HepG2 (cell line): ENCODE data around the gene PIBF1. TPM values are rescaled to one million over a fixed set of nuclear protein-coding genes. Genes with fewer than 3 reads are reported as not detected.

Experiments
- ATAC-seq: fragments of 200-7000 bp; cut with Tn5 transposase; 3 replicates; pipeline ENCODE4 v1.9.1; 2020; ENCODE audit warnings: mild to moderate bottlenecking, moderate library complexity
- BruUV-seq: library from RNA; stranded (reverse); fragments of 400-500 nt; replicated peaks from 2 replicates; lab custom pipeline; 2021; lab: Mats Ljungman, UMichigan
- CTCF ChIA-PET: fragments of 300-600 bp; formaldehyde crosslinking; extraction: SDS; loops from one replicate; lab custom pipeline; 2021; ENCODE audit warnings: low total read pairs, inconsistent platforms, low intra/inter-chr PET ratio; lab: Yijun Ruan, JAX
- POLR2A ChIA-PET: fragments of 350-600 bp; sonication (Branson Sonifier 250); formaldehyde crosslinking; loops from one replicate; lab custom pipeline; 2020; ENCODE audit warnings: antibody characterized with exemption, inconsistent platforms; lab: Yijun Ruan, JAX
- DNase-seq: peaks from one replicate; pipeline ENCODE4 v3.0.0-alpha.2; 2015; ENCODE audit warnings: low spot score
- FAIRE-seq: peaks from 3 replicates; lab custom pipeline; 2011; peaks lifted over from hg19 to GRCh38; lab: Jason Lieb, UNC
- H2AFZ ChIP-seq: one replicate; pipeline ENCODE4 v1.6.1; 2011; ENCODE audit warnings: low read length, inconsistent platforms
- H3K27ac ChIP-seq: fragments of 300-600 bp; 3 replicates; pipeline ENCODE4 v1.8.0; 2011; ENCODE audit warnings: mixed run types, mild to moderate bottlenecking, mixed read lengths, low read length, inconsistent platforms; ENCODE audit not compliant: insufficient read depth; ENCODE audit errors: extremely low read length
- H3K27me3 ChIP-seq, 2 experiments: fragments of 200-600 bp in 1 of 2; 2 replicates in 1 of 2; 3 replicates in 1 of 2; pipeline versions ENCODE4 v1.6.0 to v1.8.0; 2011; ENCODE audit warnings: low read length in 2 of 2, mild to moderate bottlenecking in 2 of 2, moderate library complexity in 2 of 2, inconsistent platforms in 1 of 2; ENCODE audit not compliant: insufficient read depth in 2 of 2, control insufficient read depth in 1 of 2
- H3K36me3 ChIP-seq, 2 experiments: fragments of 200-600 bp in 1 of 2; replicated peaks in 1 of 2; 2 replicates in 1 of 2; 3 replicates in 1 of 2; pipeline versions ENCODE4 v1.5.1 to v1.8.0; 2011; ENCODE audit warnings: low read length in 2 of 2, inconsistent platforms in 1 of 2; ENCODE audit not compliant: insufficient read depth in 2 of 2, control insufficient read depth in 1 of 2
- H3K4me1 ChIP-seq: 2 replicates; pipeline ENCODE4 v1.5.1; 2012; ENCODE audit warnings: low read length, inconsistent platforms; ENCODE audit not compliant: insufficient read depth
- H3K4me2 ChIP-seq: 2 replicates; pipeline ENCODE4 v1.6.0; 2011; ENCODE audit warnings: low read depth, low read length, inconsistent platforms
- H3K4me3 ChIP-seq, 3 experiments: fragments of 200-600 bp in 1 of 3; sonication (generic), shearing (Covaris generic) in 1 of 3; replicated peaks in 1 of 3; 2 replicates each; pipeline ENCODE4 v1.5.1; 2011 to 2016; ENCODE audit warnings: low read length in 3 of 3, inconsistent platforms in 2 of 3, low read depth in 2 of 3, mild to moderate bottlenecking in 2 of 3, control low read depth in 1 of 3, mixed read lengths in 1 of 3; ENCODE audit not compliant: insufficient read depth in 1 of 3
- H3K79me2 ChIP-seq: one replicate; pipeline ENCODE4 v1.6.1; 2011; ENCODE audit warnings: low read length, inconsistent platforms; ENCODE audit not compliant: insufficient read depth
- H3K9ac ChIP-seq: 2 replicates; pipeline ENCODE4 v1.6.0; 2011; ENCODE audit warnings: mild to moderate bottlenecking, low read depth, low read length, inconsistent platforms; ENCODE audit not compliant: insufficient read depth
- H3K9me3 ChIP-seq: 2 replicates; pipeline ENCODE4 v1.5.1; 2012; ENCODE audit warnings: mild to moderate bottlenecking, low read length
- H4K20me1 ChIP-seq: 2 replicates; pipeline ENCODE4 v1.6.0; 2011; ENCODE audit warnings: inconsistent platforms, mild to moderate bottlenecking, low read length, moderate library complexity; ENCODE audit not compliant: insufficient read depth
- BRD4 ChIP-seq: sonication (generic); formaldehyde crosslinking; IDR thresholded peaks from 2 replicates; pipeline ENCODE4 v1.4.0; 2020; ENCODE audit warnings: missing genetic modification reagents
- GTF3A ChIP-seq: sonication (generic); formaldehyde crosslinking; conservative IDR thresholded peaks from 2 replicates; pipeline ENCODE4 v1.4.0; 2020; ENCODE audit warnings: mild to moderate bottlenecking, missing genetic modification reagents
- LCORL ChIP-seq, 2 experiments: fragments of 450-650 bp in 1 of 2; sonication (generic) in 1 of 2; formaldehyde crosslinking in 1 of 2; IDR thresholded peaks; 2 replicates each; pipeline versions ENCODE4 v1.5.0 to v1.6.1; 2017 to 2020; ENCODE audit warnings: antibody characterized with exemption in 1 of 2, missing genetic modification reagents in 1 of 2
- PHB2 ChIP-seq: fragments of 450-650 bp; IDR thresholded peaks from 2 replicates; pipeline ENCODE4 v1.6.1; 2018; ENCODE audit not compliant: partially characterized antibody
- SIN3B ChIP-seq: fragments of 150-350 bp; IDR thresholded peaks from 2 replicates; pipeline ENCODE4 v1.6.1; 2014; ENCODE audit warnings: low read length
- SKI ChIP-seq: fragments of 450-650 bp; IDR thresholded peaks from one replicate; pipeline ENCODE4 v1.6.1; 2018; ENCODE audit warnings: mild to moderate bottlenecking; ENCODE audit not compliant: partially characterized antibody
- SOX5 ChIP-seq: IDR thresholded peaks from 2 replicates; pipeline ENCODE4 v1.6.1; 2016; ENCODE audit warnings: borderline replicate concordance
- SRY ChIP-seq: sonication (generic); formaldehyde crosslinking; IDR thresholded peaks from 2 replicates; pipeline ENCODE4 v1.8.0; 2022; ENCODE audit warnings: mild to moderate bottlenecking, missing genetic modification reagents
- TOE1 ChIP-seq: sonication (generic); formaldehyde crosslinking; IDR thresholded peaks from 2 replicates; pipeline ENCODE4 v1.4.0; 2020; ENCODE audit warnings: mild to moderate bottlenecking, missing genetic modification reagents
- TOPORS ChIP-seq: sonication (generic); formaldehyde crosslinking; IDR thresholded peaks from 2 replicates; pipeline ENCODE4 v1.8.0; 2023; ENCODE audit warnings: mild to moderate bottlenecking, missing genetic modification reagents
- ZNF274 ChIP-seq: sonication (generic); formaldehyde crosslinking; IDR thresholded peaks from 2 replicates; pipeline ENCODE4 v1.5.1; 2020; ENCODE audit warnings: mild to moderate bottlenecking, missing genetic modification reagents
- ZNF567 ChIP-seq: sonication (generic); formaldehyde crosslinking; IDR thresholded peaks from 2 replicates; pipeline ENCODE4 v1.8.1; 2023; ENCODE audit warnings: mild to moderate bottlenecking, missing genetic modification reagents, borderline replicate concordance
- ZNF7 ChIP-seq: IDR thresholded peaks from 2 replicates; pipeline ENCODE4 v1.6.1; 2016; ENCODE audit warnings: missing biosample characterization, missing genetic modification reagents
- ZNF850 ChIP-seq: sonication (generic); formaldehyde crosslinking; conservative IDR thresholded peaks from 2 replicates; pipeline ENCODE4 v1.9.0; 2021; ENCODE audit warnings: mild to moderate bottlenecking, missing genetic modification reagents
- WGBS: methylation state at CpG from one replicate; pipeline ENCODE4 v1.1.6; 2017; ENCODE audit warnings: low lambda C conversion rate; 5-methylcytosine and 5-hydroxymethylcytosine counted together
- in situ Hi-C: cut with HindIII; loops from 2 replicates; pipeline ENCODE4 v1.10.0; 2017; ENCODE audit warnings: low pct_unique_long_range_greater_than_20kb; ENCODE audit not compliant: extremely low pct_ligation_motif_present
- intact Hi-C: fragments of 100-400 bp; cut with micrococcal nuclease; formaldehyde crosslinking; loops from one replicate; pipeline ENCODE4 v1.10.0; 2022; ENCODE audit not compliant: unreplicated experiment
- polyA plus RNA-seq, 8 experiments: library from polyadenylated mRNA; depleted of rRNA in 3 of 8; stranded (reverse) in 7 of 8; unstranded in 1 of 8; fragments of >200 nt; fragmentation: Illumina TruSeq in 4 of 8; extraction: Trizol in 4 of 8; gene quantifications; 2 replicates each; pipeline versions ENCODE4 v1.2.1 to v1.2.3, GENCODE V29; 2011 to 2016; ENCODE audit warnings: low read depth in 4 of 8, missing spikeins in 1 of 8, mixed read lengths in 1 of 8; ENCODE audit not compliant: insufficient read depth in 1 of 8
- total RNA-seq, 5 experiments: library from RNA; depleted of rRNA; stranded (reverse); fragments of >200 nt; fragmentation: Illumina TruSeq; extraction: Trizol; gene quantifications; 2 replicates each; pipeline ENCODE4 v1.2.3, GENCODE V29; 2016; ENCODE audit warnings: low read depth in 1 of 5
- TF ChIP-seq, protein P1 (sequence below): sonication (generic); formaldehyde crosslinking; IDR thresholded peaks from 2 replicates; pipeline ENCODE4 v1.9.0; 2021; ENCODE audit warnings: missing genetic modification reagents, borderline replicate concordance
- TF ChIP-seq, protein P2 (sequence below): sonication (generic); formaldehyde crosslinking; conservative IDR thresholded peaks from 2 replicates; pipeline ENCODE4 v1.4.0; 2020; ENCODE audit warnings: missing genetic modification reagents

PIBF1 gene
- total and polyA plus RNA-seq, 2 of the 13 experiments (the other 11 are each of a cell fraction or from before 2014, with no cell fraction given) = 4.2 to 15.8 TPM

DNA sequence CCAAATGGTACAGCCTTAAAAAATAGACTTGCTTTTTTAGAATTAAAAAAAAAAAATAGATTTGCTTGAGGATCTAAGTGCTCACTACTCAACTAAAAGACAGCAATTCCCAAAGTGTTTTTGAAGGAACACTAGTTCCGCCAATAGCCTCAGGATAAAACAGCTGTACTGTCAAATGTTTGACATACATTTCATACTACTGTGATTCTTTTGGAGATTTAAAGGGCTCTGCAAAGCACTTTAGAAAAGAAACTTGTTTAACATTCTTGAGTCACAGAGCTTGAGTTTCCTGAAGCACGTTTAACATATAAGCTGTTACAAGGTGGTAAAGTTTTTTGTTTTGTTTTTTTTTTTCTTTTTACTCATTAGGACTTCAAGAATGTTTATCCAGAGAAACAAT, 253.7 kb downstream of the PIBF1 start:
- 43% methylated on average over 2 of the region's 2 CpGs for WGBS
- BruUV-seq = no TSS peak
- Histone ChIP-seq H3K9ac (no peak overlapping the region), H3K27me3 (no peaks in the 10 kb centered on the region), H3K9me3 (no peaks in the 10 kb centered on the region), H3K4me3 (no peak overlapping the region), H3K4me2 (no peak overlapping the region), H3K4me1 (peaks cover 9% of the 10 kb centered on the region), H3K36me3 (no peaks in the 10 kb centered on the region), H3K27ac (no peak overlapping the region), H2AFZ (no peak overlapping the region), H3K79me2 (no peaks in the 10 kb centered on the region), H4K20me1 (no peaks in the 10 kb centered on the region)
- FAIRE-seq = no peak
- DNase-seq = no peak
- TF ChIP-seq BRD4 (CRISPR knock-in tag) (no peak), ZNF850 (no peak), SIN3B (no peak), GTF3A (CRISPR knock-in tag) (no peak)
- in situ Hi-C loops = no loop called here
- intact Hi-C loops = no loop called here
- ChIA-PET POLR2A (no interaction called here), CTCF (no interaction called here)
- no peak for ATAC-seq

DNA sequence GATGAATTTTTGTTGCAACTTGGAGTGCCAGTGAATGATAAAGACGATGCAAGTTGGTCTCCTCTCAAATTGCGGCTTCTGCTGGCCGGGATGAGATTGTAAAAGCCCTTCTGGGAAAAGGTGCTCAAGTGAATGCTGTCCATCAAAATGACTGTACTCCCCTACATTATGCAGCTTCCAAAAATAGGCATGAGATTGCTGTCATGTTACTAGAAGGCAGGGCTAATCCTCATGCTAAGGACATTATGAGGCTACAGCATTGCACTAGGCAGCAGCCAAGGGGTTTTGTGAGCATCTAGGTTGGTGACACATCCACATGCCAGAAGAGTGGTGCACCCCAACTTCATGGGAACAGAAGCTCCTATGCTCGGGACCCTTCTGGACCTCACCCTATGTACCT, 254.6 kb downstream of the PIBF1 start:
- POLR2A ChIA-PET = no interaction called here
- no peak for DNase-seq
- no peak overlapping the region for H3K27ac ChIP-seq
- H2AFZ ChIP-seq = no peak overlapping the region
- no peaks in the 10 kb centered on the region for H3K27me3 ChIP-seq
- ATAC-seq = no peak
- no peak overlapping the region for H3K4me2 ChIP-seq
- FAIRE-seq = no peak
- CTCF ChIA-PET = no interaction called here
- no peaks in the 10 kb centered on the region for H4K20me1 ChIP-seq
- no peak overlapping the region for H3K9ac ChIP-seq
- in situ Hi-C loops (no loop called here), intact Hi-C loops (no loop called here)
- peaks cover 17% of the 10 kb centered on the region for H3K4me1 ChIP-seq
- H3K36me3 ChIP-seq = no peaks in the 10 kb centered on the region
- no peaks in the 10 kb centered on the region for H3K79me2 ChIP-seq
- no peaks in the 10 kb centered on the region for H3K9me3 ChIP-seq
- no TSS peak for BruUV-seq
- no peak overlapping the region for H3K4me3 ChIP-seq
- 42% methylated on average over 4 of the region's 4 CpGs for WGBS
- TF ChIP-seq, protein P1, sequence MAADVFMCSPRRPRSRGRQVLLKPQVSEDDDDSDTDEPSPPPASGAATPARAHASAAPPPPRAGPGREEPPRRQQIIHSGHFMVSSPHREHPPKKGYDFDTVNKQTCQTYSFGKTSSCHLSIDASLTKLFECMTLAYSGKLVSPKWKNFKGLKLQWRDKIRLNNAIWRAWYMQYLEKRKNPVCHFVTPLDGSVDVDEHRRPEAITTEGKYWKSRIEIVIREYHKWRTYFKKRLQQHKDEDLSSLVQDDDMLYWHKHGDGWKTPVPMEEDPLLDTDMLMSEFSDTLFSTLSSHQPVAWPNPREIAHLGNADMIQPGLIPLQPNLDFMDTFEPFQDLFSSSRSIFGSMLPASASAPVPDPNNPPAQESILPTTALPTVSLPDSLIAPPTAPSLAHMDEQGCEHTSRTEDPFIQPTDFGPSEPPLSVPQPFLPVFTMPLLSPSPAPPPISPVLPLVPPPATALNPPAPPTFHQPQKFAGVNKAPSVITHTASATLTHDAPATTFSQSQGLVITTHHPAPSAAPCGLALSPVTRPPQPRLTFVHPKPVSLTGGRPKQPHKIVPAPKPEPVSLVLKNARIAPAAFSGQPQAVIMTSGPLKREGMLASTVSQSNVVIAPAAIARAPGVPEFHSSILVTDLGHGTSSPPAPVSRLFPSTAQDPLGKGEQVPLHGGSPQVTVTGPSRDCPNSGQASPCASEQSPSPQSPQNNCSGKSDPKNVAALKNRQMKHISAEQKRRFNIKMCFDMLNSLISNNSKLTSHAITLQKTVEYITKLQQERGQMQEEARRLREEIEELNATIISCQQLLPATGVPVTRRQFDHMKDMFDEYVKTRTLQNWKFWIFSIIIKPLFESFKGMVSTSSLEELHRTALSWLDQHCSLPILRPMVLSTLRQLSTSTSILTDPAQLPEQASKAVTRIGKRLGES (CRISPR knock-in tag) = no peak
- TF ChIP-seq TOE1 (no peak), LCORL (IDR thresholded peaks at IDR 0.05) (no peak), LCORL (CRISPR knock-in tag; IDR thresholded peaks at IDR 0.05) (no peak), ZNF7 (CRISPR knock-in tag) (no peak), SOX5 (CRISPR knock-in tag) (no peak), SKI (no peak), TOPORS (CRISPR knock-in tag) (no peak), SRY (no peak), ZNF567 (CRISPR knock-in tag) (no peak), PHB2 (no peak), ZNF274 (no peak)
- TF ChIP-seq, protein P2, sequence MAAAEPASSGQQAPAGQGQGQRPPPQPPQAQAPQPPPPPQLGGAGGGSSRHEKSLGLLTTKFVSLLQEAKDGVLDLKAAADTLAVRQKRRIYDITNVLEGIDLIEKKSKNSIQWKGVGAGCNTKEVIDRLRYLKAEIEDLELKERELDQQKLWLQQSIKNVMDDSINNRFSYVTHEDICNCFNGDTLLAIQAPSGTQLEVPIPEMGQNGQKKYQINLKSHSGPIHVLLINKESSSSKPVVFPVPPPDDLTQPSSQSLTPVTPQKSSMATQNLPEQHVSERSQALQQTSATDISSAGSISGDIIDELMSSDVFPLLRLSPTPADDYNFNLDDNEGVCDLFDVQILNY (CRISPR knock-in tag) = no peak
